ENCODE data around the gene TDRD7. TPM values are rescaled to one million over a fixed set of nuclear protein-coding genes. Genes with fewer than 3 reads are reported as not detected.

The TDRD7 gene
- total and polyA plus RNA-seq, 2 of the 8 experiments (the other 6 are each of a cell fraction or from before 2014, with no cell fraction given), result 1.2 to 2.3 TPM

DNA sequence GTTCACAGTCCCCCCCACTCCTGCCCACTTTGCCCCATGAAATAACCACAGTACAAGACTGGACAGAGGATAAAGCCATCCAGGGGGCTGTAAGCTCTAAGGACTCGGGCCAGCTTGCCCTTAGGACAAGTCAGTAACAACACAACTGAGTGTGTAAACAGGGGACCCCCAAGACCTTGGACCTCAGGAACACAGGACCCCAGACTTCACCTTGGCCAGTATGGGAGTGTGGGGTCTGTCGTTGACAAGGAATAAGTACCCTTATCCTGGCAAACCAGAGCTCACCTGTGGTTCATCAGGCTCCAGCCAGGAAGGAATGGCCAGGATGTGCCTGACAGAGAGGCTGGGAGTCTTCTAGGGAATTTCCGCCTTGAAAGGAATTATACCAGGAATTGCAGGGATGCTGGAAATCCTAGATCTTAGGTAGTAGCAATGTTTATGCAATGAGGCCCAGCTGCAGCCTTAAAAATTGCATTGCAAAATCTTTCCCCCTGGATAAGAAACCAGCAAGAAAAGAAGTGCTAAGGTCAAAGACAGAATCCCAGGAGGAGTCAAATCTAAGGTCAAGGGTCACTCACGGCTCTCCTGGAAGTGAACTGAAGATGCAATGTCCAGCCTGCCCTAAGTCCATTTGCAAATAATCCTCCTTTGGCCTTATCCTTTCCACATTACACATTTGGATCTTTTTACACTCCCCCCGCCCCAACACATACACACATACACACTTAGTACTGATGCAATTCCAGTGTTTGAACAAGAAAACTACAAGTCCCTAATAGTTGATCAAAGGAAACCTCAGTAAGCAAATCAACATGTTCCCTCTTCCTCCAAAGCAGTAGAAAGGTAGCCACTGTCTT is 27.3 kb upstream of the TDRD7 start:
- no peak overlapping the region for H3K14ac ChIP-seq (ENCODE audit: insufficient read length)
- no peak overlapping the region for H2BK15ac ChIP-seq (ENCODE audit: low read length)
- DNase-seq (ENCODE audit: low read depth in 1 of 2, low spot score in 2 of 2) (no peak), FAIRE-seq (no peak)
- no peak overlapping the region for H3K4me3 ChIP-seq (ENCODE audit: extremely low read depth in 1 of 4, insufficient read depth in 2 of 4, low read depth in 3 of 4, low read length in 4 of 4)
- H2BK20ac ChIP-seq (ENCODE audit: low read length), result no peak overlapping the region
- no peak overlapping the region for H2AFZ ChIP-seq (ENCODE audit: low read length)
- no peak overlapping the region for H3K56ac ChIP-seq (replicated peaks; ENCODE audit: insufficient read length, low read depth, low read length)
- ChIA-PET POLR2A (ENCODE audit: partially characterized antibody) (interaction anchor here (0.9 kb wide), 2 partner anchors 9 to 147 kb away, joined by 3 to 5 read pairs; no protein-coding TSS in a partner anchor), CTCF (ENCODE audit: partially characterized antibody) (interaction anchor here (0.8 to 9.2 kb wide), 5 partner anchors 9 to 214 kb away, joined by 3 to 140 read pairs (median 10); no protein-coding TSS in a partner anchor)
- H2BK12ac ChIP-seq (ENCODE audit: low read depth, low read length), result no peak overlapping the region
- no peak overlapping the region for H2BK5ac ChIP-seq (ENCODE audit: low read depth, low read length)
- WGBS, 2 experiments (ENCODE audit: extremely low coverage in 1 of 2, insufficient coverage in 1 of 2, insufficient read length in 1 of 2, insufficient replicate concordance in 2 of 2, low coverage in 1 of 2, low lambda C conversion rate in 2 of 2, missing lambda C conversion rate in 1 of 2), result 85% methylated on average over 5 of the region's 5 CpGs; no CpG with 5 or more reads in 1 of the 2 experiments
- no peak overlapping the region for H3K23ac ChIP-seq (ENCODE audit: insufficient read length)
- H3K79me2 ChIP-seq (ENCODE audit: control insufficient read depth in 1 of 2, insufficient read depth in 2 of 2, low read length in 2 of 2), result no peaks in the 10 kb centered on the region
- H3K36me3 ChIP-seq (ENCODE audit: control insufficient read depth in 2 of 4, insufficient read depth in 4 of 4, low read length in 3 of 4), result no peaks in the 10 kb centered on the region
- H3K4me1 ChIP-seq (replicated peaks in 1 of 4; ENCODE audit: control insufficient read depth in 3 of 4, insufficient read depth in 4 of 4, low read length in 3 of 4), result peaks cover 0 to 19% (median 9%) of the 10 kb centered on the region in 4 experiments; a peak in 6 of 7 replicates
- H3K79me1 ChIP-seq (ENCODE audit: low read depth, low read length), result no peaks in the 10 kb centered on the region
- no peak overlapping the region for H2AK5ac ChIP-seq (ENCODE audit: low read depth, low read length)
- no peaks in the 10 kb centered on the region for H3K9me3 ChIP-seq (ENCODE audit: insufficient read depth in 2 of 2, low read depth in 1 of 2, low read length in 1 of 2)
- H4K5ac ChIP-seq (ENCODE audit: insufficient read length, low read depth, low read length), result no peak overlapping the region
- no peaks in the 10 kb centered on the region; a peak in 1 of 7 replicates for H3K27me3 ChIP-seq (replicated peaks in 1 of 4; ENCODE audit: control insufficient read depth in 3 of 4, extremely low read depth in 1 of 4, insufficient read depth in 3 of 4, low read length in 3 of 4)
- no peaks in the 10 kb centered on the region for H3K23me2 ChIP-seq (ENCODE audit: low read depth, low read length)
- no peaks in the 10 kb centered on the region for H4K20me1 ChIP-seq (replicated peaks in 1 of 2; ENCODE audit: control insufficient read depth in 1 of 2, insufficient read depth in 2 of 2, low read length in 2 of 2)
- no peak overlapping the region for H4K8ac ChIP-seq (ENCODE audit: extremely low read depth, insufficient read depth, low read length)
- no peak overlapping the region for H2BK120ac ChIP-seq (replicated peaks; ENCODE audit: low read depth, low read length)
- no peak overlapping the region for H3K27ac ChIP-seq (ENCODE audit: low read depth, low read length)
- H3K4me2 ChIP-seq (ENCODE audit: insufficient read depth in 1 of 2, low read depth in 2 of 2, low read length in 2 of 2), result no peak overlapping the region
- H3K18ac ChIP-seq (ENCODE audit: extremely low read depth, low read length), result no peak overlapping the region
- no peak overlapping the region for H3K9ac ChIP-seq (replicated peaks in 1 of 4; ENCODE audit: extremely low read depth in 1 of 4, low read depth in 3 of 4, low read length in 3 of 4)
- H4K91ac ChIP-seq (replicated peaks; ENCODE audit: insufficient read length, low read length), result no peak overlapping the region
- H3K4ac ChIP-seq (replicated peaks; ENCODE audit: insufficient read length, low read depth, low read length), result no peak overlapping the region
- no peak for TF ChIP-seq SRF (IDR thresholded peaks at IDR 0.05; ENCODE audit: low read depth, low read length)
- TF ChIP-seq SIN3A (conservative IDR thresholded peaks at IDR 0.05 in 1 of 2, IDR thresholded peaks at IDR 0.05 in 1 of 2; ENCODE audit: low read depth in 1 of 2, low read length in 2 of 2), result no peak
- no peak for TF ChIP-seq TEAD4 (IDR thresholded peaks at IDR 0.05; ENCODE audit: low read depth, low read length)
- TF ChIP-seq GABPA (IDR thresholded peaks at IDR 0.05; ENCODE audit: borderline replicate concordance, insufficient read depth, low read length), result no peak
- no peak for TF ChIP-seq POU5F1 (IDR thresholded peaks at IDR 0.05; ENCODE audit: low read depth, low read length)
- no peak for TF ChIP-seq EZH2 (IDR thresholded peaks at IDR 0.05; ENCODE audit: low read depth, low read length, severe bottlenecking)
- TF ChIP-seq HDAC6 (IDR thresholded peaks at IDR 0.05; ENCODE audit: low read depth, low read length), result no peak
- TF ChIP-seq SAP30 (IDR thresholded peaks at IDR 0.05; ENCODE audit: insufficient read depth, insufficient replicate concordance, low read length), result no peak

Data from H1 (cell line).